Left lung (tissue), 10 donors: ENCODE results near the gene TSC22D1. TPM values are rescaled to one million over a fixed set of nuclear protein-coding genes. Genes with fewer than 3 reads are reported as not detected.

Experiments used
- ATAC-seq: fragments of 200-7000 bp; cut with Tn5 transposase; one replicate; pipeline ENCODE4 v1.9.1; 2020; ENCODE audit warnings: moderate library complexity
- DNase-seq, 4 donors: peaks; one replicate each; pipeline ENCODE4 v3.0.0-alpha.2; 2013 to 2020
- H3K27ac ChIP-seq, 2 donors: fragments of 200-600 bp; sonication (generic) in 1 of 2; one replicate each; pipeline versions ENCODE4 v1.5.0 to v1.8.0; 2020 to 2021
- H3K27me3 ChIP-seq, 2 donors: fragments of 200-600 bp; sonication (generic) in 1 of 2; one replicate each; pipeline versions ENCODE4 v1.5.0 to v1.8.0; 2020 to 2021
- H3K36me3 ChIP-seq, 2 donors: fragments of 200-600 bp; sonication (generic) in 1 of 2; one replicate each; pipeline versions ENCODE4 v1.5.0 to v1.8.0; 2020 to 2021
- H3K4me1 ChIP-seq, 2 donors: fragments of 200-600 bp; one replicate each; pipeline ENCODE4 v1.8.0; 2021
- H3K4me3 ChIP-seq, 2 donors: fragments of 200-600 bp; sonication (generic) in 1 of 2; one replicate each; pipeline versions ENCODE4 v1.5.0 to v1.8.0; 2020 to 2021; ENCODE audit warnings: mild to moderate bottlenecking in 1 of 2
- H3K9me3 ChIP-seq, 2 donors: fragments of 200-600 bp; sonication (generic) in 1 of 2; one replicate each; pipeline versions ENCODE4 v1.5.0 to v1.8.0; 2020 to 2021
- intact Hi-C, 2 donors: fragments of 100-400 bp; cut with DNase I; formaldehyde crosslinking; loops; one replicate each; pipeline versions ENCODE4 v1.11.2 to v1.14.2; 2022
- polyA plus RNA-seq, 6 donors: library from polyadenylated mRNA; unstranded; fragments of 120-200 nt; gene quantifications; one replicate each; pipeline ENCODE4 v1.2.1, GENCODE V29; 2013; ENCODE audit not compliant: insufficient read length in 6 of 6
- total RNA-seq, 2 donors: library from RNA; stranded (reverse); fragmentation: NEBNext Ultra II Directional; extraction: Animal tissue kit (Norgen Biotek cat#: 25700); gene quantifications; one replicate each; pipeline ENCODE4 v1.2.1, GENCODE V29; 2021
- TF ChIP-seq, protein P1 (sequence below), 2 donors: fragments of 200-600 bp; sonication (generic) in 1 of 2; IDR thresholded peaks; one replicate each; pipeline versions ENCODE4 v1.5.0 to v1.8.0; 2021; ENCODE audit warnings: antibody characterized with exemption in 2 of 2
- donor health status: DM: no; HTN: yes; CAD: no.
- donor health status: DM: no; HTN: no; CAD: no.

TSC22D1 gene
- total and polyA plus RNA-seq, 8 donors = 95.4 to 192 (median 182) TPM

DNA sequence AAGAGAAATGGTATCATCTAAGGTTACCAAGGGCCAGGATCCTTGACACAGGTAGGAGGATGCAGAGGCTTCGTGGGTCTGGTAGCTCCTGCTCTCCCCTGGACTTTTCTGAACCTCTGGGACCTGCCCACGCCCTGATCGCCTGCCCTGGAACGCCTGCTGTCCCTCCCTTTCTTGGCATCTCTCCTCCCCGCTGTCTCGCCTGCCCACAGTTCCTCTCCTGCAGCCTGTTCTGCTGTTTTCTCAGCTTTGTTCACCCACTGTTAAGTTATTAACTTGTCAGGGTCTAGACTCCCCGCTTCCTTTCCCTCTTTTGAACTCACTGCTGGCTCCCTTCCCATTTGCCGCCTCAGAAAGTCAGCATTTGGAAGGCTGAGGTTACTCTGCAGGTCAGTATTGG lies 182.7 kb downstream of the TSC22D1 start:
- intact Hi-C loops = no loop called here
- DNase-seq (no peak), ATAC-seq (peak; percentile 72)
- TF ChIP-seq, protein P1, sequence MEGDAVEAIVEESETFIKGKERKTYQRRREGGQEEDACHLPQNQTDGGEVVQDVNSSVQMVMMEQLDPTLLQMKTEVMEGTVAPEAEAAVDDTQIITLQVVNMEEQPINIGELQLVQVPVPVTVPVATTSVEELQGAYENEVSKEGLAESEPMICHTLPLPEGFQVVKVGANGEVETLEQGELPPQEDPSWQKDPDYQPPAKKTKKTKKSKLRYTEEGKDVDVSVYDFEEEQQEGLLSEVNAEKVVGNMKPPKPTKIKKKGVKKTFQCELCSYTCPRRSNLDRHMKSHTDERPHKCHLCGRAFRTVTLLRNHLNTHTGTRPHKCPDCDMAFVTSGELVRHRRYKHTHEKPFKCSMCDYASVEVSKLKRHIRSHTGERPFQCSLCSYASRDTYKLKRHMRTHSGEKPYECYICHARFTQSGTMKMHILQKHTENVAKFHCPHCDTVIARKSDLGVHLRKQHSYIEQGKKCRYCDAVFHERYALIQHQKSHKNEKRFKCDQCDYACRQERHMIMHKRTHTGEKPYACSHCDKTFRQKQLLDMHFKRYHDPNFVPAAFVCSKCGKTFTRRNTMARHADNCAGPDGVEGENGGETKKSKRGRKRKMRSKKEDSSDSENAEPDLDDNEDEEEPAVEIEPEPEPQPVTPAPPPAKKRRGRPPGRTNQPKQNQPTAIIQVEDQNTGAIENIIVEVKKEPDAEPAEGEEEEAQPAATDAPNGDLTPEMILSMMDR (IDR thresholded peaks at IDR 0.05) = no peak
- Histone ChIP-seq H3K27me3 (no peaks in the 10 kb centered on the region), H3K27ac (no peak overlapping the region), H3K9me3 (no peaks in the 10 kb centered on the region), H3K36me3 (no peaks in the 10 kb centered on the region), H3K4me3 (no peak overlapping the region), H3K4me1 (no peaks in the 10 kb centered on the region)

DNA sequence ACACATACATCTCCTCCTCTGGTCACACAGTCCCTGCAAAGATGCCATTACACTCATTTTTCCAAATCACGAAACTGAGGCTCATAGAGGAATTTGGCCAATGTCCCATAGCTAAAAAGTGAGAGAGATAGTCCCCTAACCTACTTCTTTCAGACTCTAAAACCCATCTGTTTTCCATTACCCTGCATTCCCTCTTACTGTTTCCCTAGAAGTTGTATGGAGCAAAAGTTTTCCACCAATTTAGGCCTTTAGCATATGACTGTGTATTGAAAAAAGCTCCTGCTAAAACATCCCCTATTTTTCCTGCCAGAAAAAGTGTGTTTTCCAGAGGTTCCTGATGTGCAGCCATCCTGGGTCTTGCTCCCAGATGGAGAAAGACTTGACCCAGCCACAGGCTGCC lies 186.3 kb downstream of the TSC22D1 start:
- Histone ChIP-seq H3K4me3 (no peak overlapping the region), H3K9me3 (no peaks in the 10 kb centered on the region), H3K36me3 (no peaks in the 10 kb centered on the region), H3K27me3 (no peaks in the 10 kb centered on the region), H3K27ac (no peak overlapping the region), H3K4me1 (no peaks in the 10 kb centered on the region)
- intact Hi-C loops = no loop called here
- TF ChIP-seq, protein P1 (IDR thresholded peaks at IDR 0.05) = no peak
- DNase-seq = no peak
- ATAC-seq = no peak

DNA sequence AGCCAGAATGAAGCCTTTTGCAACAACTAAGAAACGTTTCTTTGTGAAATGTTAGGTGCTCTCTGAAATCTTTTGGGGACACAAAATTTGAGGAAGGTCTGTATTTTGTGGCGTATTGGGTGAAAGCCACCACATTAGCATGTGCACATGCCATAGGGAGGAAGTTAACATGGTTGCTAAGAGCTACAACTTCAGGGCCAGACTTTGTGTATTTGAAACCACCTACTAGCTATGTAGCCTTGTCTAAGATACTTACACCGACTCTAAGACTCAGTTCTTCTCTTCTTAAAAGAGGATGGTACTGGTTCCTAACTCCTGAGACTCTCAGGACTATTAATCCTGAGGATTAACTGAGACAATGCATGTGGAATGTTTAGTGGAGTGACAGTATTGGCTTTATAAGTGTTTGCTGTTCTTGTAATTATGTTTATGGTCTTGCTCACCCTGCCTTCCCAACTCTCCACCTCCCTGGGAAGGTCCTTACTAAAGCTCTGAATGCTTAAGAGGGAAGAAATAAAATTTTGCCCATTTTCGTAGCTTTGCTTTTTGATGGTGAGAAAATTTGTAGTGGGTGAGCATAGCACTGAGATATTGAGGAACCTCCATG lies 187.0 kb downstream of the TSC22D1 start:
- ATAC-seq (no peak), DNase-seq (no peak)
- H3K36me3 ChIP-seq = no peaks in the 10 kb centered on the region
- H3K27me3 ChIP-seq = no peaks in the 10 kb centered on the region
- no peaks in the 10 kb centered on the region for H3K9me3 ChIP-seq
- TF ChIP-seq, protein P1 (IDR thresholded peaks at IDR 0.05) = no peak
- H3K27ac ChIP-seq = no peak overlapping the region
- no peak overlapping the region for H3K4me3 ChIP-seq
- intact Hi-C loops = no loop called here
- no peaks in the 10 kb centered on the region for H3K4me1 ChIP-seq

DNA sequence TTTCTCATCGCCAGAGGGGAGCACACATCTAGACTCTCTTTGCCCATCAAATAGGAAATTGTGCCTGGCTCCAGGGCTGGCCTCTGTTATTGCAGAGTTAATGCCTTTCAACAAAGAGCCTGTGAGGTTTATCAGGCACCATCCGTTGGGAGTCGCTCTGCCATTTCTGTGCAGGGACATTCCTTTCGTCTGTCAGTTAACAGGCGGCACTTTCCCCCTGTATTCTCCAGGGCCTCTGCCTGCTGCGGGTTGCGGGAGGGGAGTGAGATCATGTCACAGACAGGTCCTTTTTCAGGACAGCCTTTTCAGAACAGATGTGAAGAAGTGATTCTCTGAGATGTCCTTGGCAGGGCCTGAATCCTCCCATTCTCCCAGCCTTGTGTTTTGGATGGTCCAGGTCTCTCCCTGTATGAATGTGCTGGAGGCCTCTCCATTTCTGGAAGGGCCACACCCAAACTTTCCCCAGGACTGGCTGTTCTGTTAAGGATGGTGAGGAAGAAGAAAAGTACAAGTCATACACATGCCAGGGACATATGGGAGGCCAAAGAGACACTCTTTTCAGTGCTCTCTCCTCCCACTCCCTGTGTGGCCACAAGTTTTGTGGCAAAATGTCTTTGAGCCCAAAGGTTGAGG lies 187.6 kb downstream of the TSC22D1 start:
- intact Hi-C loops = no loop called here
- DNase-seq (no peak), ATAC-seq (no peak)

DNA sequence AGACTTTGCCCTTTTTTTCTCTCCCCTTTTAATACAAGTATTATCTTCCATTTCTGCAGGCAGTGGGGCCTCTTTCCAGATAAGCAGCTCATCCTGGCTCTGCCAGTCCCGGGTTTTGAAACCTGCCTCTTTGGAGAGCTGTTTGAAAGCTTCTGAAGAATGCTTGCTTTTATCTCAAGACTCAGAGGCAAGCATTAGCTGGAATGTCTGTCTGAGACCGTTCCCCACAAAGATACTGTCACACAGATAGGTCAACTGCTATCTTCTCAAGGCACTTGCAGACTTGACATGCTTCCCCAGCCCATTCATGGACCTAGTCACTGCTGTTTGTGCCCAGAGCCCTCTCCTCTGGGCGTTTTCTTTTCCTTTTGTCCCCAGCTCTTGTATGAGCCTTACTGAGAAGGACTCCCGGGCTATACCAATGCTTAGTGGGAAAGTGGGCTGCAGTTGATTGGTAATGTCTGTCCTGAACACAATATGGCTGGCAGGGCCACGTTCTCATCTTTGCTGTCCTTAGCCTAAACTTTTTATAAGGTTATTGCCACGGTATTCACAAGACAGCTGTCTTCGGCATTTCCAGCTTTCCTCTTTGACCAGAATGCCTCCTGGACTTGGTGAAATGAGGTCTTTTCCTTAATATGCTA lies 189.1 kb downstream of the TSC22D1 start:
- TF ChIP-seq, protein P1 (IDR thresholded peaks at IDR 0.05) = no peak
- no peaks in the 10 kb centered on the region for H3K36me3 ChIP-seq
- H3K27me3 ChIP-seq = no peaks in the 10 kb centered on the region
- no peaks in the 10 kb centered on the region for H3K9me3 ChIP-seq
- ATAC-seq (peak; percentile 34), DNase-seq (peak in 1 of 4 donors; percentile 10)
- intact Hi-C loops = no loop called here
- H3K4me3 ChIP-seq = no peak overlapping the region
- H3K27ac ChIP-seq = no peak overlapping the region
- no peaks in the 10 kb centered on the region for H3K4me1 ChIP-seq

More for the DNA sequence above, 187.6 kb downstream of the TSC22D1 start:
- no peaks in the 10 kb centered on the region for H3K27me3 ChIP-seq
- H3K36me3 ChIP-seq = no peaks in the 10 kb centered on the region
- H3K9me3 ChIP-seq = no peaks in the 10 kb centered on the region
- no peak overlapping the region for H3K4me3 ChIP-seq
- TF ChIP-seq, protein P1 (IDR thresholded peaks at IDR 0.05) = no peak
- H3K27ac ChIP-seq = no peak overlapping the region
- H3K4me1 ChIP-seq = no peaks in the 10 kb centered on the region
